ENCODE data around the gene TSHZ2. TPM values are rescaled to one million over a fixed set of nuclear protein-coding genes. Genes with fewer than 3 reads are reported as not detected.
"Not testable (repeated sequence)": the region's sequence is repeated elsewhere in the genome, so short reads cannot be mapped to it uniquely, and the experiment has no call there.

The TSHZ2 gene
- total and polyA plus RNA-seq, 2 donors, result 6.5 to 35.0 TPM

DNA sequence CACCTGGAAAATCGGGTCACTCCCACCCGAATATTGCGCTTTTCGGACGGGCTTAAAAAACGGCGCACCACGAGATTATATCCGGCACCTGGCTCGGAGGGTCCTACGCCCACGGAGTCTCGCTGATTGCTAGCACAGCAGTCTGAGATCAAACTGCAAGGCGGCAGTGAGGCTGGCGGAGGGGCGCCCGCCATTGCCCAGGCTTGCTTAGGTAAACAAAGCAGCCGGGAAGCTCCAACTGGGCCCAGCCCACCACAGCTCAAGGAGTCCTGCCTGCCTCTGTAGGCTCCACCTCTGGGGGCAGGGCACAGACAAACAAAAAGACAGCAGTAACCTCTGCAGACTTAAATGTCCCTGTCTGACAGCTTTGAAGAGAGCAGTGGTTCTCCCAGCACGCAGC, 531.9 kb downstream of the TSHZ2 start:
- H3K4me3 ChIP-seq (ENCODE audit: low read depth, low read length); H3K36me3 ChIP-seq (ENCODE audit: insufficient read depth); H3K4me1 ChIP-seq (ENCODE audit: insufficient read depth); DNase-seq (ENCODE audit: extremely low spot score); H3K27ac ChIP-seq (ENCODE audit: low read depth): not testable (repeated sequence)
- 77% methylated on average over 18 of the region's 19 CpGs for WGBS

DNA sequence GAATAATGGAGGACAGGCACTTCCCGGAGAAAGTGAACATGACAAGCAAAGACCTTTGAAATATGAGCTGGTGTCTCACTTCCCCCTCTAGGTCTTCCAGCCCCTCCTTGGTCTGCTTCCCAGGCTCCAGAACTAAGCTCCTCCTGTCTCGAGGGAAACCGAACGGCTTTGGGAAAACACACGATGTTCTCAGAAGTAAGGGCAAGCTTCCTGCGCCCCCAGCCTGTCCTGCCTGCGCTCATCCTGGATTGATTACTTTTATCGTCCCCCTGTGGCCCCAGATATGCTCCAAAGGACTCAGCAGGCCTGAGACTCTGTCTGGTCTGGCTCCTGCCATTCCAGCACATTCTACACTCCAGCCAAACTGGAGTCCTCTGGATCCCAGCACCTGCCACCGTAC, 538.1 kb downstream of the TSHZ2 start:
- no peak for DNase-seq (ENCODE audit: extremely low spot score)

DNA sequence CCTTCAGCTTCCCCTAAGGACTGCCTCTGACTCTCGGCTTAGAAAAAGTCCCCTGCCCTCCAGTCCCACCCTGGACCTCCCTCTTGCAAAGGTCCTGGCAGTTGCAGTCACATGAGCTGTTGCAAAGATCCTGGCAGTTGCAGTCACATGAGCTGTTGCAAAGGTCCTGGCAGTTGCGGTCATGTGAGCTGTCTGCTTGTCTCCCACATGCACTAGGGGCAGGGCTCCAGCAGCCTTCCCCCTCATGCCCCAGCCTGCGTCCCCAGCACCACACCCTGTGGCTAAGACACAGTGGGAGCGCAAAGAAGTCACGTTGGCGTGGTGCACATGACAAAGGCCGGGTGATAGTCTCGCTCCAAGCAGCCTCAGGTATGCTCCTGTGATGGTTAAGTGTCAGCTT, 538.5 kb downstream of the TSHZ2 start:
- no peaks in the 10 kb centered on the region for H3K36me3 ChIP-seq (ENCODE audit: insufficient read depth)
- H3K27ac ChIP-seq (ENCODE audit: low read depth), result no peak overlapping the region
- WGBS, result 90% methylated on average over 8 of the region's 8 CpGs
- H3K4me3 ChIP-seq (ENCODE audit: low read depth, low read length), result no peak overlapping the region
- no peaks in the 10 kb centered on the region for H3K4me1 ChIP-seq (ENCODE audit: insufficient read depth)
- DNase-seq (ENCODE audit: extremely low spot score), result no peak

More for the DNA sequence above, 538.1 kb downstream of the TSHZ2 start:
- no peaks in the 10 kb centered on the region for H3K4me1 ChIP-seq (ENCODE audit: insufficient read depth)
- H3K27ac ChIP-seq (ENCODE audit: low read depth), result no peak overlapping the region
- no peak overlapping the region for H3K4me3 ChIP-seq (ENCODE audit: low read depth, low read length)
- H3K36me3 ChIP-seq (ENCODE audit: insufficient read depth), result no peaks in the 10 kb centered on the region
- 66% methylated on average over 9 of the region's 9 CpGs for WGBS

- Histone ChIP-seq H3K4me3 (ENCODE audit: low read depth, low read length) (no peak overlapping the region), H3K27ac (ENCODE audit: low read depth) (no peak overlapping the region), H3K4me1 (ENCODE audit: insufficient read depth) (no peaks in the 10 kb centered on the region), H3K36me3 (ENCODE audit: insufficient read depth) (no peaks in the 10 kb centered on the region)
- DNase-seq (ENCODE audit: extremely low spot score), result no peak
- 83% methylated on average over 9 of the region's 9 CpGs for WGBS
Observed at GRCh38 chr20:53512076-53512475, 539.9 kb downstream of the TSHZ2 start.

DNA sequence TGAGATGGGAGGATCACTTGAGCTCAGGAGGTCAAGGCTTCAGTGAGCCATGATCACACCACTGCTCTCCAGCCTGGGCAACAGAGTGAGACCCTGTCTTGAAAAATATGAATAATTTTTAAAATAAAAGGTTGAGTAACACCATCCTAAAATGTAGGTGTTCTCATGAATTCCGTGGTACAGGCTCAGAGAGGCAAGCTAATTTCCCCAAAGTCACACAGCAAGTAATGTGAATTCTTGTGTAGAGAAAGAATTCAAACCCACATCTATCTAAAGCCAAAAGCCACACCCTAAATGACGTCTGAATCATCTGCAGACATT, 541.0 kb downstream of the TSHZ2 start:
- Histone ChIP-seq H3K4me1 (ENCODE audit: insufficient read depth) (no peaks in the 10 kb centered on the region), H3K4me3 (ENCODE audit: low read depth, low read length) (no peak overlapping the region), H3K36me3 (ENCODE audit: insufficient read depth) (no peaks in the 10 kb centered on the region), H3K27ac (ENCODE audit: low read depth) (no peak overlapping the region)
- WGBS, result 63% methylated on average over 2 of the region's 2 CpGs
- DNase-seq (ENCODE audit: extremely low spot score), result no peak

GRCh38 chr20:53513489-53514298, 541.5 kb downstream of the TSHZ2 start:
- no peaks in the 10 kb centered on the region for H3K4me1 ChIP-seq (ENCODE audit: insufficient read depth)
- no peak overlapping the region for H3K27ac ChIP-seq (ENCODE audit: low read depth)
- 85% methylated on average over 18 of the region's 18 CpGs for WGBS
- H3K4me3 ChIP-seq (ENCODE audit: low read depth, low read length), result no peak overlapping the region
- no peak for DNase-seq (ENCODE audit: extremely low spot score)
- no peaks in the 10 kb centered on the region for H3K36me3 ChIP-seq (ENCODE audit: insufficient read depth)

- H3K36me3 ChIP-seq (ENCODE audit: insufficient read depth), result no peaks in the 10 kb centered on the region
- H3K27ac ChIP-seq (ENCODE audit: low read depth), result no peak overlapping the region
- no peak for DNase-seq (ENCODE audit: extremely low spot score)
- H3K4me3 ChIP-seq (ENCODE audit: low read depth, low read length), result no peak overlapping the region
- H3K4me1 ChIP-seq (ENCODE audit: insufficient read depth), result no peaks in the 10 kb centered on the region
- 68% methylated on average over 4 of the region's 4 CpGs for WGBS
Observed at GRCh38 chr20:53515749-53516148, 543.6 kb downstream of the TSHZ2 start.

- H3K36me3 ChIP-seq (ENCODE audit: insufficient read depth), result no peaks in the 10 kb centered on the region
- 73% methylated on average over 13 of the region's 13 CpGs for WGBS
Observed at GRCh38 chr20:53517146-53517545, 545.0 kb downstream of the TSHZ2 start.

GRCh38 chr20:53521421-53521820, 549.3 kb downstream of the TSHZ2 start:
- WGBS, result 59% methylated on average over 5 of the region's 5 CpGs
- H3K27ac ChIP-seq (ENCODE audit: low read depth); DNase-seq (ENCODE audit: extremely low spot score); H3K4me1 ChIP-seq (ENCODE audit: insufficient read depth); H3K36me3 ChIP-seq (ENCODE audit: insufficient read depth); H3K4me3 ChIP-seq (ENCODE audit: low read depth, low read length): not testable (repeated sequence)

More at GRCh38 chr20:53517146-53517545, 545.0 kb downstream of the TSHZ2 start:
- Histone ChIP-seq H3K4me1 (ENCODE audit: insufficient read depth) (no peaks in the 10 kb centered on the region), H3K27ac (ENCODE audit: low read depth) (no peak overlapping the region), H3K4me3 (ENCODE audit: low read depth, low read length) (no peak overlapping the region)
- no peak for DNase-seq (ENCODE audit: extremely low spot score)

DNA sequence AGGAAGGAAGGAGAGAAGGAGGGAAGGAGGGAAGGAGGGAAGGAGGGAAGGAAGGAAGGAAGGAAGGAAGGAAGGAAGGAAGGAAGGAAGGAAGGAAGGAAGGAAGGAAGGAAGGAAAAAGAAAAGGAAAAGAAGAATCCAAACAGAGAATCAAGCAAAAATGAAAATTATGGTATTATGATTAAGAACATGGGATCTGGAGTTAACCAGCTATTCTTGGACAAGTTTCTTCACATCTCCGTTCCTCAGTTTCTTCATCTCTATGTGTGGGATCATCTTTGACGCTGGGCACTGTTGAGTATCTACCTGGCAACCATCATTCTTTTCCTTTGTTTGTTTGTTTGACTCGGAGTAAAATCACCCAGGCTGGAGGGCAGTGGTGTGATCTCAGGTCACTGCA, 549.9 kb downstream of the TSHZ2 start:
- Histone ChIP-seq H3K27ac (ENCODE audit: low read depth) (no peak overlapping the region), H3K36me3 (ENCODE audit: insufficient read depth) (no peaks in the 10 kb centered on the region), H3K4me3 (ENCODE audit: low read depth, low read length) (no peak overlapping the region), H3K4me1 (ENCODE audit: insufficient read depth) (no peaks in the 10 kb centered on the region)
- WGBS, result 90% methylated on average over 3 of the region's 3 CpGs
- no peak for DNase-seq (ENCODE audit: extremely low spot score)

GRCh38 chr20:53522696-53523095, 550.5 kb downstream of the TSHZ2 start:
- Histone ChIP-seq H3K36me3 (ENCODE audit: insufficient read depth) (no peaks in the 10 kb centered on the region), H3K4me1 (ENCODE audit: insufficient read depth) (no peaks in the 10 kb centered on the region), H3K4me3 (ENCODE audit: low read depth, low read length) (no peak overlapping the region), H3K27ac (ENCODE audit: low read depth) (no peak overlapping the region)
- 89% methylated on average over 5 of the region's 5 CpGs for WGBS
- DNase-seq (ENCODE audit: extremely low spot score), result no peak

- H3K36me3 ChIP-seq (ENCODE audit: insufficient read depth); H3K4me3 ChIP-seq (ENCODE audit: low read depth, low read length); DNase-seq (ENCODE audit: extremely low spot score); H3K27ac ChIP-seq (ENCODE audit: low read depth); H3K4me1 ChIP-seq (ENCODE audit: insufficient read depth): not testable (repeated sequence)
- WGBS, result 98% methylated on average over 2 of the region's 2 CpGs
Observed at GRCh38 chr20:53523615-53524014, 551.5 kb downstream of the TSHZ2 start.

DNA sequence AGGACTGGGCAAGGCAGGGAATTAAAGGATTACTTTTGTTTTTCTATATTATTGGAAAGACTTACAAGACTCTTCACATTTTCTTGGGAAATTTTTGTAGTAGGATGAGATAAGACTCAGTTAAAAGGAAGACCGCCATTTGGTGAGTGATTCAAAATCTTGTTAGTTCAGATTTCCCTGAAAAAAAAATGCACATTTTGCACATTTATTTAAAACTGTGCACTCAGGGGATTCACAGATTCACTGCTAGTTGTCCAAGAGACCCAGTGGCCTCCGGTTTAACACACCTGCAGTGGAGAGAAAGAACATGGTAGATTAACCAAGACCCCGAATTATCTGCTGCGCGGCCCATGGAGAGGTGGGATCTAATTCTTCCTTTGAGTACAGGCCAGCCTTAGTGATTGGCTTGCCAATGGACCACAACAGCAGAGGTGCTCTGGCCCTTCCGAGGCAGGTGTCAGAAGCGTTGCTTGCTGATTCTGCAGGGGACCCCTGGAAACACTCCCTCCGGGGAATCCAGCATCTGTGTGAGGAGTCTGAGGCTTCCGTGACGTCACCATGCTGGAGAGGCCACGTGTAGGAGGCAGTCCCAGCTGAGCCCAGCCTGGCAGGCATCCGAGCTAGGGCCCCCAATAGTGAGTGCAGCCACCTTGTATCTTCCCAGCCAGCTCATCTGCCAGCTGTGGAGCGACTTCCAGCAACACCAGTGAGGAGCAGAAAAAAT, 552.6 kb downstream of the TSHZ2 start:
- WGBS, result 71% methylated on average over 13 of the region's 13 CpGs
- H3K4me1 ChIP-seq (ENCODE audit: insufficient read depth), result no peaks in the 10 kb centered on the region
- no peak overlapping the region for H3K27ac ChIP-seq (ENCODE audit: low read depth)
- H3K36me3 ChIP-seq (ENCODE audit: insufficient read depth), result no peaks in the 10 kb centered on the region
- H3K4me3 ChIP-seq (ENCODE audit: low read depth, low read length), result no peak overlapping the region
- no peak for DNase-seq (ENCODE audit: extremely low spot score)

DNA sequence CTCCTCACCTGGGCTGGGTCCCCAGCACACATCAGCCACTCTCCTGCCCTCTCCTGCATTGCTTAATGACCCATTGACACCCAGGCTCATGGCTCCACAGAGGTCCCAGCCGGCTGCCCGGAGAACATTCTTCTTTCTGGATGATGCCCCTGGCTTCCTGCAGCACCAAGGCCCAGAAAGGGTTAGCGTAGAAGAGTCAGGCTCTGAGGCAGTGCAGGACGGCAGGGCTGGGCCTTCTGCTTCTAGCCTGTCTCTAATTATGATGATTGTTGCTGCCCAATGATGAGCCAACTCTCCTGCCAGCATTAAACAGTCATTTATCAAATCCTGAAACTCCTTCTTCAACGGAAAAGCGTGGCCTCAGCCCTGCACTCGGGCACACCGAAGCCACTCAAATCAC, 555.0 kb downstream of the TSHZ2 start:
- Histone ChIP-seq H3K4me1 (ENCODE audit: insufficient read depth) (no peaks in the 10 kb centered on the region), H3K4me3 (ENCODE audit: low read depth, low read length) (no peak overlapping the region), H3K27ac (ENCODE audit: low read depth) (no peak overlapping the region), H3K36me3 (ENCODE audit: insufficient read depth) (no peaks in the 10 kb centered on the region)
- DNase-seq (ENCODE audit: extremely low spot score), result no peak
- 82% methylated on average over 8 of the region's 8 CpGs for WGBS
